Medulla oblongata (tissue), 1 donor: ENCODE results near the gene NLRP10.

Source experiments
- DNase-seq: peaks from one replicate; pipeline ENCODE4 v3.0.0-alpha.2; 2015; ENCODE audit errors: extremely low spot score

NLRP10 gene

GRCh38 chr11:7973011-7973410 is 7.8 kb upstream of the NLRP10 start:
- DNase-seq = no peak

- DNase-seq = no peak
These were observed 6.6 kb upstream of the NLRP10 start for GRCh38 chr11:7971846-7972245.

GRCh38 chr11:7969756-7970646 is 4.8 kb upstream of the NLRP10 start:
- DNase-seq = no peak

GRCh38 chr11:7968686-7969085 is 3.4 kb upstream of the NLRP10 start:
- DNase-seq = no peak

GRCh38 chr11:7967826-7968225 is 2.6 kb upstream of the NLRP10 start:
- DNase-seq = no peak

GRCh38 chr11:7967097-7967496 is 1.9 kb upstream of the NLRP10 start:
- DNase-seq = no peak

- DNase-seq = no peak
These were observed 374 bp downstream of the NLRP10 start for GRCh38 chr11:7964873-7965272.

GRCh38 chr11:7964261-7964660 is 986 bp downstream of the NLRP10 start:
- no peak for DNase-seq

GRCh38 chr11:7955191-7955590 is 10.1 kb downstream of the NLRP10 start:
- no peak for DNase-seq

- DNase-seq = no peak
These were observed 15.3 kb downstream of the NLRP10 start for GRCh38 chr11:7949934-7950333.

- DNase-seq = no peak
These were observed 21.1 kb downstream of the NLRP10 start for GRCh38 chr11:7944123-7944522.

- no peak for DNase-seq
These were observed 23.6 kb downstream of the NLRP10 start, which contains the start of gene OR10A3 for GRCh38 chr11:7941608-7942007. TSS of gene OR10A3 (minus strand) at chr11:7941708. CDS start at chr11:7939520, 2,188 bp downstream.

GRCh38 chr11:7941146-7941545 is 24.1 kb downstream of the NLRP10 start:
- no peak for DNase-seq

- no peak for DNase-seq
These were observed 28.6 kb downstream of the NLRP10 start for GRCh38 chr11:7936615-7937014.

GRCh38 chr11:7931168-7931567 is 34.1 kb downstream of the NLRP10 start, which contains the start of gene OR10A6:
TSS of gene OR10A6 (minus strand) at chr11:7931268. CDS start at chr11:7928662, 2,606 bp downstream.
- DNase-seq = no peak

GRCh38 chr11:7927635-7928034 is 37.6 kb downstream of the NLRP10 start:
- DNase-seq = no peak

GRCh38 chr11:7924536-7924935 is 40.7 kb downstream of the NLRP10 start:
- DNase-seq = no peak

- DNase-seq = no peak
These were observed 47.1 kb downstream of the NLRP10 start for GRCh38 chr11:7918141-7918540.
